ENCODE data around the gene FHL1.
"Not testable (repeated sequence)": the region's sequence is repeated elsewhere in the genome, so short reads cannot be mapped to it uniquely, and the experiment has no call there.

The FHL1 gene

DNA sequence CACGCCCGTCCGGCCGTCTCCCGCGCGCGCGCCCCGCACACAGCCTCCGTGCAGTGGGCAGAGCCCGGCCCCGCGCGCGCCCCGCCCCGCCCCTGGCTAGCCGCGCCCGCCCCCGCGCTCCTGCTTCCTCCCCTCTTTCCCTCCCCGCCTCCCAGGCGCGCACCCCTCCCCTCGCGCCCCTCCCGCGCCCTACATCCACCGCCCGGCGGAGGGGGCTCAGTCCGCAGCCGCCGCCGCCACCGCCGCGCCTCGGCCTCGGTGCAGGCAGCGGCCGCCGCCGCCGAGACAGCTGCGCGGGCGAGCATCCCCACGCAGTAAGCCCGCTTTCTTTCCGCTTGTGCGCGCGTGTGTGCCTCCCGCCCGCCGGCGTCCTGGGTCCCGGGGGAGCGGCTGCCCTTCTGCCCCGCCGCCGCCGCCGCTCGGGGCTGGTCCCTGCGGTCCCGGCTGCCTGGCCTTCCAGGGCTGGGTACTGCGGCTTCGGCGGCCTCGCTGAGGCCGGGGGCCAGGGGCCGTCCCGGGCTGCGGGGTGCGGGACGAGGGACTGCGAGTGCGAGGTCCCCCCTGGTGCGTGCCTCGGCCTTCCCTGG is at the start of gene FHL1:
FHL1 (plus strand) TSS at position 219 of the 587 bp plus-strand sequence.
- peak within 1 kb of the TSS; percentile 36 for H3K4me3 ChIP-seq (ENCODE audit: low read depth, low read length)
- TF ChIP-seq, protein P1, sequence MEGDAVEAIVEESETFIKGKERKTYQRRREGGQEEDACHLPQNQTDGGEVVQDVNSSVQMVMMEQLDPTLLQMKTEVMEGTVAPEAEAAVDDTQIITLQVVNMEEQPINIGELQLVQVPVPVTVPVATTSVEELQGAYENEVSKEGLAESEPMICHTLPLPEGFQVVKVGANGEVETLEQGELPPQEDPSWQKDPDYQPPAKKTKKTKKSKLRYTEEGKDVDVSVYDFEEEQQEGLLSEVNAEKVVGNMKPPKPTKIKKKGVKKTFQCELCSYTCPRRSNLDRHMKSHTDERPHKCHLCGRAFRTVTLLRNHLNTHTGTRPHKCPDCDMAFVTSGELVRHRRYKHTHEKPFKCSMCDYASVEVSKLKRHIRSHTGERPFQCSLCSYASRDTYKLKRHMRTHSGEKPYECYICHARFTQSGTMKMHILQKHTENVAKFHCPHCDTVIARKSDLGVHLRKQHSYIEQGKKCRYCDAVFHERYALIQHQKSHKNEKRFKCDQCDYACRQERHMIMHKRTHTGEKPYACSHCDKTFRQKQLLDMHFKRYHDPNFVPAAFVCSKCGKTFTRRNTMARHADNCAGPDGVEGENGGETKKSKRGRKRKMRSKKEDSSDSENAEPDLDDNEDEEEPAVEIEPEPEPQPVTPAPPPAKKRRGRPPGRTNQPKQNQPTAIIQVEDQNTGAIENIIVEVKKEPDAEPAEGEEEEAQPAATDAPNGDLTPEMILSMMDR (IDR thresholded peaks at IDR 0.05; ENCODE audit: low read depth, low read length, missing control alignments) = no peak
- no peak for DNase-seq (ENCODE audit: low read depth)

DNA sequence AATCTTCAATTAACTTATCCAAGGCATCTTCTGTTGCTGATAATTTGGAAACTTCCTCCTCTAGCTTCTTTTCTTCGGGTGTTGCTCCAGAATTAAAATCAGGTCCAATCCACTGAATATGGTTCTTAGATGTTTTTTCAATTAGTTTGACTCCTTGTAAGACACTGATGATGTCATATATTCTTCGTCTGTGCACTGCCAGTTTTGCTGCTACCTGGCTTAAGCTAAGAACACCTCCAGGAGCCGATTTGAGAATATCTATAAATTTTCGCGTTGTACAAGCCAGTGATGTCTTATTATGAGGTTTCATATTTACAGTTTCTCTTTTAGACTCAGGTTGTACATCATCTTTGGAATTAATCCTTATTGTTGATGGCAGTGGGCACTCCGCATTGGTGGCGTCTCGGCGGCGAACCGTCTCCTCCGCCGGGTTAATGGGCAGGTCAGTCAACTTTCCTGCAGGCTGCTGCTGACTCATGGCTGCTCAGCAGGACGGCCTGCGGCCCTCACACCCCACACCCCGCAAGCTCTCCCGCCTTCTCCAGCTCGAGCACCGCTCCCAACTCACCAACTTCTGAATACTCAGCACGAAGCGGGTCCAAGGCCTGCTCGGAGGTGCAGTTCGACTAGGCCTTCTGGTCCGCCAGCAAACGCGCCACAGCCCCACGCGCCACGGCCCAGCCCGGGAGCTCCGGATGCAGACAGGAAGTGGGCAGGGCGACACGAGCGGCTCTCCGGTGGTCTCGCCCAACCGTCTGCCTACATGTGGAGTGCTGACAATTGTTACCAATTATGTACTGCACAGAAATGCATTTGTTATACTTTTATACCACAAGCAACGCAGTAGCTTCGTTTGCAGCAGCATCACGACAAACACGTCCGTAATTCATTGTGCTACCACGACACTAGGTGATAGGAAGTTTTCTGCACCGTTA is 49.2 kb upstream of the FHL1 start:
- DNase-seq (ENCODE audit: low read depth) = no peak
- H3K4me3 ChIP-seq (ENCODE audit: low read depth, low read length) = no peak overlapping the region
- TF ChIP-seq, protein P1 (IDR thresholded peaks at IDR 0.05; ENCODE audit: low read depth, low read length, missing control alignments) = no peak

GRCh38 chrX:136104936-136105335 is 42.4 kb upstream of the FHL1 start:
- H3K4me3 ChIP-seq (ENCODE audit: low read depth, low read length) = no peak overlapping the region
- TF ChIP-seq, protein P1 (IDR thresholded peaks at IDR 0.05; ENCODE audit: low read depth, low read length, missing control alignments) = no peak
- no peak for DNase-seq (ENCODE audit: low read depth)

GRCh38 chrX:136106920-136107528 is 40.3 kb upstream of the FHL1 start:
- TF ChIP-seq, protein P1 (IDR thresholded peaks at IDR 0.05; ENCODE audit: low read depth, low read length, missing control alignments) = no peak
- no peak for DNase-seq (ENCODE audit: low read depth)
- H3K4me3 ChIP-seq (ENCODE audit: low read depth, low read length) = no peak overlapping the region

DNA sequence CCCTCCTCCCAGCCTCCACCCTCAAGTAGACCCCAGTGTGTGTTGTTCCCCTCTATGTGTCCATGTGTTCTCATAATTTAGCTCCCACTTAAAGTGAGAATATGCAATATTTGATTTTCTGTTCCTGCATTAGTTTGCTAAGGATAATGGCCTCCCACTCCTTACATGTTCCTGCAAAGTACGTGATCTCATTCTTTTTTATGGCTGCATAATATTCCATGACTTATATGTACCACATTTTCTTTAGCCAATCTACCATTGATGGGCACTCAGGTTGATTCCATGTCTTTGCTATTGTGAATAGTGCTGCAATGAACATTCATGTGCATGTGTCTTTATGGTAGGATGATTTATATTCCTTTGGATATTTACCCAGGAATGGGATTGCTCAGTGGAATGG is 38.4 kb upstream of the FHL1 start:
- not testable (repeated sequence) for DNase-seq (ENCODE audit: low read depth); H3K4me3 ChIP-seq (ENCODE audit: low read depth, low read length)

- no peak for DNase-seq (ENCODE audit: low read depth)
- TF ChIP-seq, protein P1 (IDR thresholded peaks at IDR 0.05; ENCODE audit: low read depth, low read length, missing control alignments) = no peak
Observed at GRCh38 chrX:136112286-136112685, 35.0 kb upstream of the FHL1 start.

DNA sequence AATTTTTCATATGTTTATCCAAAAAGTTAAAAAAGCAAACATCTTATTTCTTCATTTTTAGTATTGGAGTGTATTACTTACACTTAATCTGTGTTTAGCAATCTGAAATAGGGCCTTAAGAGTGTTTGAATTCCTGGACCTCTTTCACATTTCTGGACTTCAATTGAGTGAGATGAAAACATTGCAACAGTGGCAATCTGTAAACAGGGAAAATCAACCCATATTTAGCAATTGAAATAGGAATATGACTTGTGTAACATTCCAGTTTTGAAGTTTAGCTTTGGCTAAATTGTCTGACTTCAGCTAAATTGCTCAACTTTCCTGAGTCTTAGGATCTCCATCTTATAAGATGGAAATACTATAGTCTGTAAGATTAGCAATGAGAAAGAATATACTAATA is 34.6 kb upstream of the FHL1 start:
- no peak for DNase-seq (ENCODE audit: low read depth)
- H3K4me3 ChIP-seq (ENCODE audit: low read depth, low read length) = no peak overlapping the region
- TF ChIP-seq, protein P1 (IDR thresholded peaks at IDR 0.05; ENCODE audit: low read depth, low read length, missing control alignments) = no peak

More at GRCh38 chrX:136112286-136112685, 35.0 kb upstream of the FHL1 start:
- H3K4me3 ChIP-seq (ENCODE audit: low read depth, low read length) = no peak overlapping the region
